ENCODE measurements around the gene SEL1L3.
"Not testable (repeated sequence)": the region's sequence is repeated elsewhere in the genome, so short reads cannot be mapped to it uniquely, and the experiment has no call there.

The SEL1L3 gene

GRCh38 chr4:25862411-25863346 lies at the start of gene SEL1L3:
Gene SEL1L3 (minus strand): TSS chr4:25862988. CDS start chr4:25862836, 152 bp downstream.
- peak within 1 kb of the TSS; percentile 75 for H3K27ac ChIP-seq

GRCh38 chr4:25911356-25911755 lies 48.6 kb upstream of the SEL1L3 start:
- no peak for TF ChIP-seq CTCF (conservative IDR thresholded peaks at IDR 0.05)

More at GRCh38 chr4:25862411-25863346, at the start of gene SEL1L3:
- TF ChIP-seq CTCF (conservative IDR thresholded peaks at IDR 0.05): no peak

GRCh38 chr4:25908491-25908901 lies 45.7 kb upstream of the SEL1L3 start:
- no peak for TF ChIP-seq CTCF (conservative IDR thresholded peaks at IDR 0.05)
- H3K27ac ChIP-seq: no peak overlapping the region

More at GRCh38 chr4:25911356-25911755, 48.6 kb upstream of the SEL1L3 start:
- H3K27ac ChIP-seq: no peak overlapping the region

- H3K27ac ChIP-seq: not testable (repeated sequence)
Measured at GRCh38 chr4:25906113-25906512, 43.3 kb upstream of the SEL1L3 start.

- TF ChIP-seq CTCF (conservative IDR thresholded peaks at IDR 0.05): no peak
- H3K27ac ChIP-seq: no peak overlapping the region
Measured at GRCh38 chr4:25905371-25905770, 42.6 kb upstream of the SEL1L3 start.

GRCh38 chr4:25904748-25905082 lies 41.9 kb upstream of the SEL1L3 start:
- TF ChIP-seq CTCF (conservative IDR thresholded peaks at IDR 0.05): no peak
- H3K27ac ChIP-seq: no peak overlapping the region

- H3K27ac ChIP-seq: no peak overlapping the region
- TF ChIP-seq CTCF (conservative IDR thresholded peaks at IDR 0.05): no peak
Measured at GRCh38 chr4:25903900-25904747, 41.3 kb upstream of the SEL1L3 start.
